Measurements from ENCODE around the gene CLMP.
"Not testable (repeated sequence)": the region's sequence is repeated elsewhere in the genome, so short reads cannot be mapped to it uniquely, and the experiment has no call there.

CLMP gene

DNA sequence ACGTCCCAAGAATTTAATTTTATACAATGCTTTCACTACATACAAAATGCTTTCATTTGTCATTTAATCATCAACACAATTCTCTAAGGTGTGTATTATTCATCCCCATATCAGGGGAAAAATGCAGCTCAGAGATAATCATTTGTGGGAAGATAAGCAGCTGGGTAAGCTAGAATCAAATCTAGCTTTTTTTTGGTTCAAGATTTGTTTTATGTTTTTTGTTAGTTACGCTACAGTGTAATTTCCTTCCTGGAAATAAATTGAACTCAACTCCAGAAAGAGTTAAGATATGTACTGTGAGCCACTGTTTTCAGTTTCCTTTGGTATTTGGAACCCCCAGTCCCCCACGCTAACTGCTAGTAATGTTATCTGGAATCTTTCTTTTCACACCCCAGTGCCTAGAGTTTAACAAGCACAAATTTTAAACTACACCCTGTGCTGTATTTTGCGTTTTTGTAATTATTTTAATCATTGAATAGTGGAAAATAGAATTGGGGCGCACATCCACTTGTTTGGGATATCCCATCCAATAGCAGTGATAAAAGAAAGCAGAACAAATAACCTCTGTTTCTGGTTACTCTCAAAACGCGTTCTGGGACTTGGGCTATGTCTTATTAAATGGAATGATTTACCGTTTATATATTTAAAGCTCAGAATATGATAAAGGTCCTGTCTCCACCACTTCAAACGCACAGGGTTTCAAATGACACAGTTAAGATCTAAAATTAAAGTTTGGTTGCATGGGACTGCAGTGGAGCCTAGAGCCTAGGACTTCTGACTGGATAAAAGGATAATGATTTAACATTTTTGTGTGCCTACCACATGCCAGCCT lies 131.0 kb downstream of the CLMP start:
- no peak for DNase-seq (ENCODE audit: extremely low read depth, low read depth)
- TF ChIP-seq, protein P1, sequence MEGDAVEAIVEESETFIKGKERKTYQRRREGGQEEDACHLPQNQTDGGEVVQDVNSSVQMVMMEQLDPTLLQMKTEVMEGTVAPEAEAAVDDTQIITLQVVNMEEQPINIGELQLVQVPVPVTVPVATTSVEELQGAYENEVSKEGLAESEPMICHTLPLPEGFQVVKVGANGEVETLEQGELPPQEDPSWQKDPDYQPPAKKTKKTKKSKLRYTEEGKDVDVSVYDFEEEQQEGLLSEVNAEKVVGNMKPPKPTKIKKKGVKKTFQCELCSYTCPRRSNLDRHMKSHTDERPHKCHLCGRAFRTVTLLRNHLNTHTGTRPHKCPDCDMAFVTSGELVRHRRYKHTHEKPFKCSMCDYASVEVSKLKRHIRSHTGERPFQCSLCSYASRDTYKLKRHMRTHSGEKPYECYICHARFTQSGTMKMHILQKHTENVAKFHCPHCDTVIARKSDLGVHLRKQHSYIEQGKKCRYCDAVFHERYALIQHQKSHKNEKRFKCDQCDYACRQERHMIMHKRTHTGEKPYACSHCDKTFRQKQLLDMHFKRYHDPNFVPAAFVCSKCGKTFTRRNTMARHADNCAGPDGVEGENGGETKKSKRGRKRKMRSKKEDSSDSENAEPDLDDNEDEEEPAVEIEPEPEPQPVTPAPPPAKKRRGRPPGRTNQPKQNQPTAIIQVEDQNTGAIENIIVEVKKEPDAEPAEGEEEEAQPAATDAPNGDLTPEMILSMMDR (IDR thresholded peaks at IDR 0.05; ENCODE audit: low read depth, low read length) = no peak

DNA sequence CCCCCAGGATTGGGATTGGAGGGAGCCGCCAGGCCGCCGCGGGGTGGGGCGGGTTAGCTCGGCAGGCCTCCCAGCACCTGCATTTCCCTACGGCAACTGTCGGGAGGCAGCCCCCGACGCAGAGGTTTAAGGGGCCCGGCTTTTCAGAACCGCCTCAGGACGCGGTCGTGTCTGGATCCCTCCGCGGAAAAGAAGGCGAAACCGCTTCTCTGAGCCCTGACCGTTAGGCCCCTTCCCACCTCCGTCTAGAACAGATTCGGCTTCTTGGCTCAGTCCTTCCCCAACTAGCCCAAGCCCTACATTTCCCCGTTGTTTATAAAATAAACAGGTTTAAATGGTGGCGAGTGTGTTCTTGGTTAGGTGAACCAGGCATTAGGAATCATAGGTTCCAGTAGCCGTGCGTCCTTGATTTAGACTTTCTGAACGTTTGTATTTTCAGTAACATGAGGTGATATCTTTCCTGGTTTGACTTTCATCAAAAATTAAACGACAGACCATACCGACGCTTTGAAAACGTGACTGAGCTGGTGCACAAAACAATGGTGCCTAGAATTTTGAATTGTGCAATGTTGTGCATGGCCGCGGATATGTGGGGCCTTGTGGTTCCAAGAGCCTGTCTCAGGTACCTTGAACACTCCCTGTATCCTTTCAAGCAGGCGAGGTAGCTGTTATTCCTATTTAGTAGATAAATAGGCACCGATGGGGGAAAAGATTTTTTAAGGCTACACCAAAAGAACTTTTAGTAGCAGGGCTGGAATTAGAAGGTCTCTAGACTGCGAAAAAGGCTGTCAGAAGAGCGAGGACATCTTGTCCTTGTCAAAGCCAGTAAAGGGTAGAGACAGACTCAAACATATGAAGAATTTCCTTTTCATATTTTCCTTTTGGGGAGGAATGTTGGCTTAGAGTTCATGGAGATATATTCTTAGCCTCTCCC lies 131.9 kb downstream of the CLMP start:
- TF ChIP-seq, protein P1 (IDR thresholded peaks at IDR 0.05; ENCODE audit: low read depth, low read length) = no peak
- DNase-seq (ENCODE audit: extremely low read depth, low read depth) = no peak

DNA sequence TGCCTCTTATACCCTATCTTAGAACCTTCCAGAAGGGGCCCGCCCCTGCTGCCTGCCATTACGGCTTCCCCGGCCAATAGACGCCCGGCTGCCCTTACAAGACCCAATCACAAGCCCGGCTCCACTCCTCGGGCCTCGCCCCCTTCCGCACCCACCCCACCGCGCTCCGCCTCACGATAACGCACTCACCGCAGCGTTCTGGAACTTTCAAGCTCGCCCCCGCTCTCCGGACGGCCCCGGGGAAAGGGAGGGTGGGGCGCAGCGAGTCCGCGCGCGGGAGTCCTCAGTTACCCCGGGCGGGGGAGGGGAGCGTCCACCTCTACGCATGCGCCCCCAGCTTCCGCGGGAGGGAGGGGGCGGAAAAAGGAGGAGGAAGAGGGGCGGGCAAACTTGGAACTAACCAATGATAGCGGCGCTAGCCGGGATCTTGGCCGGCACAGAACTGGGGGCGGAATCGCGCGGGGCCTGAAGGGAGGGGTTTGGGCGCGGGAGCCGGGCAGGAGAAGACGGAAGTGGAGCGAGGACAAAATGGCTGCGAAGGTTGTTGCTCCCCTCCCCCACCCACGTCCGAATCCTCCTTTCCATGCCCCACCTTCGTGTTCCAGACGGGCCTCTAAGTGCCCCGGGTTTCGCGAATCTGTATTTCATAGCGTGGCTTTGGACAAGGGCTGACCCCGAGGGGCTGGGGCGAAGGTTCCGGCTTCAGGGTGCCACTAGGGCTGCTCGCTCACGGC lies 132.7 kb downstream of the CLMP start:
- DNase-seq (ENCODE audit: extremely low read depth, low read depth) = peak; percentile 100
- TF ChIP-seq, protein P1 (IDR thresholded peaks at IDR 0.05; ENCODE audit: low read depth, low read length) = no peak

DNA sequence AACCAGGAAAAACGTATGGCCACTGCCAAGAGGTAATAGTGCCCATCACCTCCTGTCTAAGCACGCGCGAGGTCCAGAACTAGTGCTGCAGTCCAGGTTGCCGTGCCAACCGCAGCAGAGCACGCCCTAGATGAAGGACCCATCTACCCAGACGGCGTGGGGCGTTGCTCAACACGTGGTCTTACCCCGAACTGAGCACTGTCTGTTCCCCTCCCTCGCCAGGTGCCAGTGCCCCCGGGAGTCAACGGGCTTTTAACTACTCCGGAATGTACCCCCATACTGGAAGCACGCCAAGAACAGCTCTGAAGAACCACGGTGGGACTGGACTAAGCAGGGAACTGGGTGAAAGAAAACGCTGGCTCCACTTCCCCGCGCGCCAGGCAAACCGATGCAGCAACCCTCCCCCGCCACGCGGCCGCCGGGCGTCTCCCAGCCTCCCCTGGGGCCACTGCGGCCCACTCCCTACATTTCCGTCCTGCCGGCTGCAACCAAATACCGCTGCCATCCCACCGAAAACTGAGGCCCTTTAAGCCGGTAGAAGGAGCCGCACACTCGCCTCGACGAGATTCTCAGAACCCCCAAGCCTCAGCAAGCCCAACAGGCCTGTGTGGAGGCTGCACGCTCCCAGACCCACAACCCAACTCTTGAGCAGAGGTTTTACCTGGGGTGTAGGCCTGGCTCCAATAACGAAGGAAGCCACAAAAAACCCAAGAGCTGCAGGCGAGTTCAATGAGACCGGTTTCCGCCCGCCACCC lies 133.5 kb downstream of the CLMP start, which contains the start of gene HSPA8:
TSS of gene HSPA8 (minus strand) at position 734 of the 755 bp plus-strand sequence. CDS start 812 bp downstream, outside the sequence.
- no peak for DNase-seq (ENCODE audit: extremely low read depth, low read depth)
- TF ChIP-seq, protein P1 (IDR thresholded peaks at IDR 0.05; ENCODE audit: low read depth, low read length) = no peak

DNA sequence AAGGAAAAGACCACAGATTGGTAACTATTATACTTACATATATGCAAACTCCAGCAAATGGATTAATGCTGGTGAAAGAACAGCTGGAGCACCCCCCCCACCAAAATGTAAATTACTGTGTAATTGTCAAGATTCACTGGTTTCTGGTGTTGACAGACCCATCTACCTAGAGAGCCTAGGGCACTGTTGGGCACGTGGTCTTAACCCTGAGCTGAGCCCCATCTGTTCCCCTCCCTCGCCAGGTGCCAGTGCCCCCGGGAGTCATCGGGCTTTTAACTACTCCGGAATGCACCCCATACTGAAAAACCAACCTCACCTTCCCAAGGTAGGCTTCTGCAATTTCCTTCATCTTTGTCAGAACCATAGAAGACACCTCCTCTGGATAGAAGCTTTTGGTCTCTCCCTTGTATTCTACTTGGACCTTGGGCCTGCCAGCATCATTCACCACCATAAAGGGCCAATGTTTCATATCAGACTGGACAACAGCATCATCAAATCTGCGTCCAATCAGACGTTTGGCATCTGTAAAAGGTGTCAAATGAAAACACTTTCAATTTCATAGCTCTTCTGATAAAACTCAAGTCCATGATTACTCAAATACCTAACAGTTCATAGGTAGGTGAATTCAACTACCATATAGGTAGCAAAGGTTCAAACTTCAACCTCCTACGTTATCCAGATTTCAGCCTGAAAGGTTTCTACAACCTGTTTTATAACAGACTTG lies 134.6 kb downstream of the CLMP start:
- DNase-seq (ENCODE audit: extremely low read depth, low read depth) = no peak
- TF ChIP-seq, protein P1 (IDR thresholded peaks at IDR 0.05; ENCODE audit: low read depth, low read length) = no peak

DNA sequence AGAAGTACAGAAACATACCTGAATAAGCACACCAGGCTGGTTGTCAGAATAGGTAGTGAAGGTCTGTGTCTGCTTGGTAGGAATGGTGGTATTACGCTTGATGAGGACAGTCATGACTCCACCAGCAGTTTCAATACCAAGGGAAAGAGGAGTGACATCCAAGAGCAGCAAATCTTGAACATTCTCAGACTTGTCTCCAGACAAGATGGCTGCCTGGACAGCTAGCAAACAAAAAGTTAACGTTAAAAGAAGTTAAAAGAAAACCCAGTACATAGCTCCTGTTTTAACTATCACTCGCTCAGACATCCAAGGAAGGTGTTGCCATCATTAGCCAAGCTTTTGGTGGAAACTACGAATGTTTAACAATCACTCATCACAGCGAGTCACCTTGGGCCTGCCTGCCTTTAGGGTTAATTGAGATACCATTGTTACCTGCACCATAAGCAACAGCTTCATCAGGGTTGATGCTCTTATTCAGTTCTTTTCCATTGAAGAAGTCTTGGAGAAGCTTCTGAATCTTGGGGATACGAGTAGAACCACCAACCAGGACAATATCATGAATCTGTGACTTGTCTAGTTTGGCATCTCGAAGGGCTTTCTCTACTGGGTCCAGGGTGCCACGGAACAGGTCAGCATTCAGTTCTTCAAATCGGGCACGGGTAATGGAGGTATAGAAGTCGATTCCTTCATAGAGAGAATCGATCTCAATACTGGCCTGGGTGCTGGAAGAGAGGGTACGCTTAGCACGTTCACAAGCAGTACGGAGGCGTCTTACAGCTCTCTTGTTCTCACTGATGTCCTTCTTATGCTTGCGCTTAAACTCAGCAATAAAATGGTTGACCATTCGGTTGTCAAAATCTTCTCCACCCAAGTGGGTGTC lies 135.8 kb downstream of the CLMP start:
- not testable (repeated sequence) for DNase-seq (ENCODE audit: extremely low read depth, low read depth)

Data from AG09319 (cell line).